Right lobe of liver (tissue), 4 donors: ENCODE data around the gene ERN1.

Source experiments
- CTCF ChIP-seq, 4 donors: fragments of 200-600 bp in 3 of 4; fragments of 450-650 bp in 1 of 4; IDR thresholded peaks; one replicate each; pipeline versions ENCODE4 v1.5.1 to v1.8.0; 2016 to 2022; ENCODE audit warnings: antibody characterized with exemption in 4 of 4, mild to moderate bottlenecking in 2 of 4
- POLR2A ChIP-seq: fragments of 450-650 bp; IDR thresholded peaks from one replicate; pipeline ENCODE4 v1.6.1; 2017; ENCODE audit warnings: antibody characterized with exemption, mild to moderate bottlenecking
- donor health status: DM: no; HTN: no; CAD: no.
- donor health status: DM: no; HTN: no; CAD: no.
- donor health status: DM: no; HTN: yes; CAD: no.

DNA sequence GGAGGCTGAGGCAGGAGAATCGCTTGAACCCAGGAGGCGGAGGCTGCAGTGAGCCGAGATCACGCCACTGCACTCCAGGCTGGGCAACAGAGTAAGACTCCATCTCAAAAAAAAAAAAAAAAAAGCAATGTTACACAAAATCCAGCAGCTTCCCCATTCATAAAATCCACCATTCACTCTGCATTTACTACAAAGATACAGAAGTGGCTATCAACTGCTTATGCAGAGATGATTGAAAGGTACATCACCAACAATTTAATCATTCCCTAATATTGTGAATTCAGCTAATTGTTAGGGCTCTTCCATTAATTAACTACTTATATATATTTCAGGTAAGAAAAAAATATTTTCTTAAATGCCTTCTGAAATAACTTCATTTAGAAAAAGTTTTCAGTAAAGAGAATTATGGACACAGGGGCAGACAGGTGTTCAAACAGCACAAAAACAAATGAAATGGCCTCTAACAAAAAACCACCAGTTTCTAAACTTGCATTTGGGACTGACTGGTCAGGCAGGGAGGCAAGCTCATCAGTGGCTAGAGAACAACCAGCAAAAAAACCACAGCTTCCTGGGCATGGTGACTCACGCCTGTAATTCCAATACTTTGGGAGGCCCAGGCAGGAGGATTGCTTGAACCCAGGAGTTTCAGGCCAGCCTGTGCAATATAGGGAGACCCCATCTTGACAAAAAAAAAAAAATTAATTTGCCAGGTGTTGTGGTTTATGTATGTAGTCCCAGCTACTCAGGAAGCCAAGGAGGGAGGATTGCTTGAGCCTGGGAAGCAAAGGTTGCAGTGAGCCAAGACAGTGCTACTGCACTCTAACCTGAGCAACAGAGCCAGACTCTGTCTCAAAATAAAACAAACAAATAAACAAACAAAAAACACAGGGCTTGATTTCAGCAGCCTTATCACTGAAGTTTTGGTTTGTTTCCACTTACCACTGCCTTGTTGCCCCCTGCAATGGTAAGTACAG lies 26.3 kb downstream of the ERN1 start:
- TF ChIP-seq CTCF (IDR thresholded peaks at IDR 0.05) (no peak), POLR2A (no peak)
